Right hindlimb (tissue), 1 donor: ENCODE results near the gene CAPZA1.
A peak's percentile ranks its signal among the peaks of the same experiment; 100 is the strongest.
"Not testable (repeated sequence)": the region's sequence is repeated elsewhere in the genome, so short reads cannot be mapped to it uniquely, and the experiment has no call there.

Experiments
- DNase-seq: peaks from one replicate; pipeline ENCODE4 v3.0.0-alpha.2; 2018

The CAPZA1 gene

GRCh38 chr1:112619518-112620376, at the start of gene CAPZA1:
CAPZA1 (plus strand) TSS chr1:112619832; CDS start chr1:112619845, 13 bp downstream.
- DNase-seq, result peak; percentile 96

GRCh38 chr1:112575154-112575804, 44.4 kb upstream of the CAPZA1 start:
- no peak for DNase-seq

- DNase-seq, result no peak
Observed at GRCh38 chr1:112576240-112576639, 43.4 kb upstream of the CAPZA1 start.

GRCh38 chr1:112579801-112580510, 39.7 kb upstream of the CAPZA1 start:
- DNase-seq, result no peak

GRCh38 chr1:112581586-112582192, 37.9 kb upstream of the CAPZA1 start:
- no peak for DNase-seq

- no peak for DNase-seq
Observed at GRCh38 chr1:112583366-112583765, 36.3 kb upstream of the CAPZA1 start.

- DNase-seq, result no peak
Observed at GRCh38 chr1:112589766-112590165, 29.9 kb upstream of the CAPZA1 start.

- DNase-seq, result no peak
Observed at GRCh38 chr1:112594208-112594876, 25.3 kb upstream of the CAPZA1 start.

GRCh38 chr1:112599477-112599876, 20.2 kb upstream of the CAPZA1 start:
- no peak for DNase-seq

- DNase-seq, result no peak
Observed at GRCh38 chr1:112603012-112603411, 16.6 kb upstream of the CAPZA1 start.

- no peak for DNase-seq
Observed at GRCh38 chr1:112603541-112603940, 16.1 kb upstream of the CAPZA1 start.

- DNase-seq, result no peak
Observed at GRCh38 chr1:112605633-112606327, 13.9 kb upstream of the CAPZA1 start.

GRCh38 chr1:112614460-112615065, 5.1 kb upstream of the CAPZA1 start:
- DNase-seq, result no peak

- no peak for DNase-seq
Observed at GRCh38 chr1:112618114-112618720, 1.4 kb upstream of the CAPZA1 start.

GRCh38 chr1:112618721-112619517, 713 bp upstream of the CAPZA1 start, which contains the start of gene ST7L:
ST7L (minus strand) TSS chr1:112619141; CDS start chr1:112619113, 28 bp downstream.
- peak; percentile 89 for DNase-seq

GRCh38 chr1:112620377-112620695, 704 bp downstream of the CAPZA1 start:
- DNase-seq, result no peak

GRCh38 chr1:112624493-112624892, 4.9 kb downstream of the CAPZA1 start:
- not testable (repeated sequence) for DNase-seq

GRCh38 chr1:112625696-112626095, 6.1 kb downstream of the CAPZA1 start:
- no peak for DNase-seq

- no peak for DNase-seq
Observed at GRCh38 chr1:112626193-112626592, 6.6 kb downstream of the CAPZA1 start.

GRCh38 chr1:112626887-112627286, 7.3 kb downstream of the CAPZA1 start:
- no peak for DNase-seq
